Fibroblast of skin of scalp (primary cell): ENCODE results near the gene CDC73.

Experiments used
- DNase-seq: peaks from one replicate; pipeline ENCODE4 v3.0.0-alpha.2; 2013

The CDC73 gene

GRCh38 chr1:193299038-193299437 lies 177.2 kb downstream of the CDC73 start:
- DNase-seq, result no peak

- no peak for DNase-seq
These were observed 179.9 kb downstream of the CDC73 start for GRCh38 chr1:193301746-193302145.

- DNase-seq, result no peak
These were observed 182.0 kb downstream of the CDC73 start for GRCh38 chr1:193303849-193304248.
